Fibroblast of the aortic adventitia (primary cell): ENCODE data around the gene SLC6A6. TPM values are rescaled to one million over a fixed set of nuclear protein-coding genes. Genes with fewer than 3 reads are reported as not detected.

Experiments used
- DNase-seq: peaks from one replicate; pipeline ENCODE4 v3.0.0-alpha.2; 2010; ENCODE audit warnings: low read depth
- H3K4me3 ChIP-seq: 2 replicates; pipeline ENCODE4 v1.5.1; 2011; ENCODE audit warnings: low read depth, mild to moderate bottlenecking, control low read depth, low read length, moderate library complexity
- total RNA-seq: library from RNA; depleted of rRNA; stranded (reverse); fragments of >200 nt; gene quantifications from 2 replicates; pipeline ENCODE4 v1.2.3, GENCODE V29; 2012; ENCODE audit warnings: low replicate concordance
- TF ChIP-seq, protein P1 (sequence below): IDR thresholded peaks from 2 replicates; pipeline ENCODE4 v1.5.1; 2011; ENCODE audit warnings: mild to moderate bottlenecking, low read length, control low read depth, inconsistent platforms; ENCODE audit not compliant: insufficient read depth

SLC6A6 gene
- 5.9 and 31.4 TPM in 2 replicates for total RNA-seq

DNA sequence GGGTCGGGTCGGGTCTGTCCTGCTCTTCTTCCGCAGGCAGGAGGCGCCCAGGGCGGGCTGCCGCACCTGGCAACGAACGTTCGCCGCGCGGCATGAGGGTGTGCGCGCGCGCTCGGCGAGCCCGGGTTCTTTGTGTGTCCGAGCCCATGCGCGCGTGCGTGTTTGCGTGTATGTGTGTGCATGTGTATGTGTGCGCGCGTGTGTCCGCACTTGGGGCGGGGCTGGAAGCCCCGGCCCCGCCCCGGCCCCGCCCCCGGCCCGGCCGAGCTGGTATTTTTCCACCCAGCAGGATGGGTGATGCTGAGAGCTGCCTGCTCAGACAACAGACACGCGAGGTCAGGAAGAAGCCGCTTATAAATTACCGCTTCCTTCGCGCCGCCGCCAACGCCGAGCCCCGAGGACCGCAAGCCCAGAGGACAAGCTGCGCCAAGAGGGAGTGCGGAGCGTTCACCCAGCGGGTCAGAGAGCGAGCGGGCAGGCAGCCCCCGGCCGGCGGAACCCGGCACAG, at the start of gene SLC6A6:
Gene SLC6A6, plus strand, starts transcription at position 303 of the 508 bp plus-strand sequence. CDS start 41,029 bp downstream, outside the sequence.
- peak; percentile 89 for DNase-seq
- peak within 1 kb of the TSS; percentile 94 for H3K4me3 ChIP-seq
- TF ChIP-seq, protein P1, sequence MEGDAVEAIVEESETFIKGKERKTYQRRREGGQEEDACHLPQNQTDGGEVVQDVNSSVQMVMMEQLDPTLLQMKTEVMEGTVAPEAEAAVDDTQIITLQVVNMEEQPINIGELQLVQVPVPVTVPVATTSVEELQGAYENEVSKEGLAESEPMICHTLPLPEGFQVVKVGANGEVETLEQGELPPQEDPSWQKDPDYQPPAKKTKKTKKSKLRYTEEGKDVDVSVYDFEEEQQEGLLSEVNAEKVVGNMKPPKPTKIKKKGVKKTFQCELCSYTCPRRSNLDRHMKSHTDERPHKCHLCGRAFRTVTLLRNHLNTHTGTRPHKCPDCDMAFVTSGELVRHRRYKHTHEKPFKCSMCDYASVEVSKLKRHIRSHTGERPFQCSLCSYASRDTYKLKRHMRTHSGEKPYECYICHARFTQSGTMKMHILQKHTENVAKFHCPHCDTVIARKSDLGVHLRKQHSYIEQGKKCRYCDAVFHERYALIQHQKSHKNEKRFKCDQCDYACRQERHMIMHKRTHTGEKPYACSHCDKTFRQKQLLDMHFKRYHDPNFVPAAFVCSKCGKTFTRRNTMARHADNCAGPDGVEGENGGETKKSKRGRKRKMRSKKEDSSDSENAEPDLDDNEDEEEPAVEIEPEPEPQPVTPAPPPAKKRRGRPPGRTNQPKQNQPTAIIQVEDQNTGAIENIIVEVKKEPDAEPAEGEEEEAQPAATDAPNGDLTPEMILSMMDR = peak; percentile 33

DNA sequence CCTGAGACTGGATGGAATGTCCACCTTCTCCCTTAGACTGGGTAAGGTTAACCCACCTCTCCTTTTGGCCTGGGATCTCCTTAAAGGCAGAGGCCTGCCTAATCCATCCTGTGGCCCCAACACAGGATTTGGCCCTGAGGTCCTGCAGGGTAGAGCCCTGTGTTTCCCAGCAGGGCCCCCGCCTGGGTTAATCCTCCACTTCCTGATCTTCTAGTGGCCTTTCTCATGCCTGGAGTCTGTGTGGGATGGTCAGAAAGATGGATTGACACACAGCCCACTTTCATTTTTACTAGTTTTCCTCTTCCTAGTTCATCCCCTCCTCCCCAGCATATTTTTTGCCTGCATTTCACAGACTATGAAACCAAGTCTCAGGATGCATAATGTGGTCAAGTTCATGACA, 48.9 kb upstream of the SLC6A6 start:
- DNase-seq = no peak
- TF ChIP-seq, protein P1 = no peak
- no peak overlapping the region for H3K4me3 ChIP-seq

DNA sequence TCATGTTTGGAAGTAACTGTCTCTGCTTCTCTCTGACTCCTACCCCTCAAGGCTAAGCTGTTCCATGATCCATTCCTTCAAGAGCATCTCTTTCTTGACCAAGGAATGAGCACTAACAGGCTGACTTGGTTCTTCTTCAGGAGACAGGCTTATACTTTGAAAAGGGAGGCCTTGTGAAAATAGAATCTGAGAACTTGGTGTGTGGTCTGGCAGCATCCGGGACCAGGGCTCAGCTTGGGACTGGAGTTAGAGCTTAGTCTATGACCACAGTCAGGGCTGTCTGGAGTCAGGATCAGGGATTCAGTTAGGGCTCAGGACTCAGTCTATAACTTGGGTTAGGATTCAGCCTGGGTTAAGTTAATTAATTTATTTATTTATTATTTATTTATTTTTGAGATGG, 44.9 kb upstream of the SLC6A6 start:
- DNase-seq = no peak
- TF ChIP-seq, protein P1 = no peak
- no peak overlapping the region for H3K4me3 ChIP-seq

DNA sequence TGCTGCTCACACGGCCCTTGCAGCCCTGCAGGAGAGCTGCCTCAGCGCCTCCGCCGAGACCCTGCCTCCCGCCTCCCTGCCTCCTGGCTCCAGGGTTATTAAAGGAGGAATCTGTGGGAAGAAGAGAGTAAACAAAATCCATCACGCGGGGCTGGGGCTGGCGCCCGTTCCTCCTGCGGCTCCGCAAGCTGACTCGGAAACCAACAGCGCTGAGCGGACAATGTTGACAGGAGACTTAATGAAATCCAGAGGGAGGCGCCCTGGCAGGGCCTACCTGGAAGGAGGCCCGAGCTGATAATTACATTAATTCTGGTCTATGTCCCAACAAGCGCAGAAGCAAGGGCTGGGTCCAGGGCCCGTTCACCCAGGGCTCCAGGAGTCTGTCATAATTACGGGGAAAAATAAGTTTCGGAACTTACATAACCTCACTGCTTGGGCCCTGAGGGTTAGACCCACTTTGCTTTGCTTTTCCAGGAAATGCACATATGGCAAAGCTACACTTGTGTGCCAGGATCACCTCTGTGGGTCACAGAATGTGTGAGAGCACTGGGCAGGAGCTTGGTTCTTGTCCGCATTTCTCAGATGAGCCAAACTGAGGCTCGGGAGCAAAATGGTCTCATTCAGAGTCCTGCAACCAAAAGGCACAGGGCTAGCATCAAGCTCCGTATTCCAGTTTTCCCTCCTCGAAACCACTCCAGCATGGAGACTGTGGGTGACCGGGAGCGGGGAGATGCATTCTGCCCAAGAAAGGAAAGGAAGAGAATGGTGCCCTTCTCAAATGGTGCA, 43.8 kb upstream of the SLC6A6 start:
- TF ChIP-seq, protein P1 = no peak
- H3K4me3 ChIP-seq = no peak overlapping the region
- DNase-seq = peak; percentile 81

DNA sequence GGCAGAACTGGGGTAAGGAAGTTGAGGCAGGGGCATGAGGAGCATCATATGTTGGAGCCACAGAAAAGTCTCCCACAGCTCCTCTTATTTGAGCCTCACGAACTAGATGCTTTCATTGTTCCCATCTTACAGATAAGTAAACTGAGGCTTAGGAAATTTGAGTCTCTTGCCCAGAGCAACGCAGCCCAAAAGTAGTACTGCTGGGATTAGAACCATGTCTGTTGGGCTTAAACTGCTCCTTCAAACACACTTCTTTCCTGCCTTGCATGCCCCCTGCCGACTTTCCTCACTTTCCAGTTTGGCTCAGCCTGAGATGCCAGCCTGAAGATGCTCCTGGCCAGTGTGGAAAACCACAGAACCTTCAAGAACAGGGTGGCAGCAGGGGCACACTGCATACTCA, 43.1 kb upstream of the SLC6A6 start:
- TF ChIP-seq, protein P1 = no peak
- no peak for DNase-seq
- no peak overlapping the region for H3K4me3 ChIP-seq

DNA sequence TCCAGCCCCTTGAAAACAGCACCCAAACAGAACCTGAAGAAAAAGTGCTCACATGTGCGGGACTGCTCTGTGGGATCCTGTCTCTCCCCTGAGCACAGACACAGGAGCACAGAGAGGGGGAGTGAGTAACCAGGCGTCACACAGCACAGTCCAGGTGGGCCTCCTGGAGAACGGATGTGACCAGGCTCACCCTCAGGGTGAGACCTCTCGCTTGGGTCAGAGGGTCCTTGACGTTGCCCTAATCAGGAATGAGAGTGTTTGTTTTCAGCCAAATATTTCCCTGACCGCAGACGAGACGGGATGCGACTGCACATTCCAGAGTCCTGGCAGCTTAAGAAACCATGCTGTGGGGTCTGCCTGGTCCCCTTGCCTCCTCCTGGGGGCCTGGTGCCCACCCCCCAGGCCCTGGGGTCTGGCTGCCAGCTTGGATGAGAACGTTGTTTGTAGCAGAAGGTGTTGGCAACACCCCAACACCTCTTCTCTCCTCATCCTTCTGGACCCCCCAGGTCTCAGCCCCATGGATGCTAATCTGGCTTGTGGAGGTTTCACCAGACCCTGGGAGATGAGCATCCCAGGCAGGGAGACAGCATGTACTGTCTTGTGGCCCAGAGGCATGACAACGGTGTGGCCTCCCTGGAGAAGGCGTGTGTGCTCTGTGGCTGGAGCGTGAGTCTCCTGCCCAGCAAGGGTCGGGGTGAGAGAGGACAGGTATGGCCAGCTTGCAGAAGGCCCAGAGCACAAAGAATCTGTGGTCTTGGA, 42.1 kb upstream of the SLC6A6 start:
- no peak for DNase-seq
- H3K4me3 ChIP-seq = no peak overlapping the region
- TF ChIP-seq, protein P1 = no peak
